Gastrocnemius medialis (tissue), 4 donors: ENCODE data around the gene LASP1NB.

Experiments used
- POLR2A ChIP-seq, 2 donors: fragments of 450-650 bp; IDR thresholded peaks; one replicate each; pipeline ENCODE4 v1.6.1; 2017; ENCODE audit warnings: antibody characterized with exemption in 2 of 2, mild to moderate bottlenecking in 2 of 2, moderate library complexity in 2 of 2
- TF ChIP-seq, protein P1 (sequence below), 5 experiments: fragments of 450-650 bp in 3 of 5; fragments of 200-600 bp in 2 of 5; sonication (generic) in 2 of 5; IDR thresholded peaks in 4 of 5; conservative IDR thresholded peaks in 1 of 5; 1 replicate in 4 of 5; 2 replicates in 1 of 5; pipeline ENCODE4 v1.5.1; 2016 to 2019; ENCODE audit warnings: antibody characterized with exemption in 5 of 5, mild to moderate bottlenecking in 3 of 5, moderate library complexity in 3 of 5

GRCh38 chr17:38885728-38886642 lies 39.4 kb upstream of the LASP1NB start:
- TF ChIP-seq, protein P1, sequence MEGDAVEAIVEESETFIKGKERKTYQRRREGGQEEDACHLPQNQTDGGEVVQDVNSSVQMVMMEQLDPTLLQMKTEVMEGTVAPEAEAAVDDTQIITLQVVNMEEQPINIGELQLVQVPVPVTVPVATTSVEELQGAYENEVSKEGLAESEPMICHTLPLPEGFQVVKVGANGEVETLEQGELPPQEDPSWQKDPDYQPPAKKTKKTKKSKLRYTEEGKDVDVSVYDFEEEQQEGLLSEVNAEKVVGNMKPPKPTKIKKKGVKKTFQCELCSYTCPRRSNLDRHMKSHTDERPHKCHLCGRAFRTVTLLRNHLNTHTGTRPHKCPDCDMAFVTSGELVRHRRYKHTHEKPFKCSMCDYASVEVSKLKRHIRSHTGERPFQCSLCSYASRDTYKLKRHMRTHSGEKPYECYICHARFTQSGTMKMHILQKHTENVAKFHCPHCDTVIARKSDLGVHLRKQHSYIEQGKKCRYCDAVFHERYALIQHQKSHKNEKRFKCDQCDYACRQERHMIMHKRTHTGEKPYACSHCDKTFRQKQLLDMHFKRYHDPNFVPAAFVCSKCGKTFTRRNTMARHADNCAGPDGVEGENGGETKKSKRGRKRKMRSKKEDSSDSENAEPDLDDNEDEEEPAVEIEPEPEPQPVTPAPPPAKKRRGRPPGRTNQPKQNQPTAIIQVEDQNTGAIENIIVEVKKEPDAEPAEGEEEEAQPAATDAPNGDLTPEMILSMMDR (IDR thresholded peaks at IDR 0.05 in 4 of 5, conservative IDR thresholded peaks at IDR 0.05 in 1 of 5) = no peak
- no peak for TF ChIP-seq POLR2A (IDR thresholded peaks at IDR 0.05)
